Activated CD4-positive, alpha-beta T cell treated with anti-CD3 and anti-CD28 coated beads for 1 hour (primary cell): ENCODE results near the gene MISP3.

Source experiments
- DNase-seq: peaks from one replicate; pipeline ENCODE4 v3.0.0-alpha.2; 2020

The MISP3 gene

DNA sequence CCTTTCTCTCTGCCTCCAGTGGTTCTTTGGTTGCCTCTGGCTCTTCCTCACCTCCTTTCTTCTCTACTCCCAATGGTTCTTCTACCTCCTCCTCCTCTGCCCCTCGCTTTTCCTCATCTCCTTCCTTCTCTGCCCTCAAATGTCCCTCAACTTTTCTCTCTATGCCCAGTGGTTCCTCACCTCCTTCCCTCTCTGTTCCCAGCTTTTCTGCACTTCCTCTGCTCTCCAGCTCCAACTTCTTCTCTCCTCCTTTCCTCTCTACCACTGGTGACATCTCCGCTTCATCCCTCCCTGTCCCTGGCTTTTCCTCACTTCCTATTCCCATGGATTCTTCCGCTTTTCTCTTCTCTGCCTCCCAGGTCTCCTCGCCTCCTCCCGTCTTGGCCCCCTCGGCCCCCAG, 18.5 kb upstream of the MISP3 start:
- DNase-seq, result no peak

DNA sequence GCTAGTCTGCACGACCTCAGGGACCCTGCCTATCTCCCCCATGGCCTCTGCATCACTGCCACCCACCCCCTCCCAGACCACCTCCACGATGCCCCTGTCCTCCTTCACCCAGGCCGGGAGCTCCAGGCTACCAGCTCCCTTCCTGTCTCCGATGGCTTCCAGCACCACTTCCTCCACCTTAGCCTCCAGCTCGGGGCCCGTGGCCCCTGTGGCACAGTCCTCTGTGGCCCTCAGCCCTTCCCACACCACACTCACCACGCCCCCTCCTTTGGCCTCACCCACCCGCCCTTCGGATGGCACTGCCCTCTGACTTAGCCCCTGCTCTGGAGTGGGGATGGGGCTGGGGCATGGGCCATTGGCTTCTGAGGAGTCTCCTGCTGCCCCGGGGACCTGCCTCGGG, 17.9 kb upstream of the MISP3 start:
- no peak for DNase-seq

DNA sequence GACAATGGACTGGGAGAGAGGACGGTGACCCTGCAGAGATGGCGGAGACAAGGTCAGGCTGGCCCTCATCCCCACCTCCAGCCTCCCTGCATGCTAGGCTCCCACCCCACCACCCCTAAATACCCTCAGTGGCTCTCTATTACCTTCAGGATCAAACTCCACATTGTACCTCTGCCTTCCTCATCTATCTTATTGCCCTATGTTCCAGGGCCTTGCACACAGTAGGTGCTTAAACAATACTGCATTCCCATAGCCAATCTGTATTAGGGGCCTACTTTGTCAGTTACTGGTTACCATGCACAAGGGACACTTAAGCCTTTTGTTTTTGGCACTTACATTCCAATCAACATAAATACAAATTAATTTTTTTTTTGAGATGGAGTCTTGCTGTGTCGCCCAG, 17.2 kb upstream of the MISP3 start:
- no peak for DNase-seq

DNA sequence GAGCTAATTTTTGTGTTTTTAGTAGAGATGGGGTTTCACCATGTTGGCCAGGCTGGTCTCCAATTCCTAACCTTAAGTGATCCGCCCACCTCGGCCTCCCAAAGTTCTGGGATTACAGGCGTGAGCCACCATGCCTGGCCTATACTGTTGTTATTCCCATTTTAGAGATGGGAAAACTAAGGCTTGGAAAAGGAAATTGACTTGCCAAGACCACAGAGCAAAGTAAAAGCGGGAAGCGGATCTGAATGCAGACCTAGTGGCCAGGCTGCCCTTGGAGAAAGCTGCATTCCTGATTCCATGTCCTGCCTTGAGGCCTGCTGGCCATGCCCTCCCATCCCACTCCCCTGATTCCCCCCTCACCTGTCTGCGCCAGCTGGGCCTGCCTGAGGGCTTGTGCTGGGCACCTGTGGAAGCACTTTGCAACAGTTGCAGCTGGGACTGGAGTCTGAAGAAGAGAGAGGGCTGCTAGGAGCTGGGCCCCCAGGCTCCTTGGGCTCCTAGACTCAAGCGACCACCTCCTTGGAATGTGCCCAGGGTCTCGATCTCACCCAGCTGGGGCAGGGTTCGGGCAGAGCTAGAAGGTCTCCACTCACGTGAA, 16.4 kb upstream of the MISP3 start:
- no peak for DNase-seq

DNA sequence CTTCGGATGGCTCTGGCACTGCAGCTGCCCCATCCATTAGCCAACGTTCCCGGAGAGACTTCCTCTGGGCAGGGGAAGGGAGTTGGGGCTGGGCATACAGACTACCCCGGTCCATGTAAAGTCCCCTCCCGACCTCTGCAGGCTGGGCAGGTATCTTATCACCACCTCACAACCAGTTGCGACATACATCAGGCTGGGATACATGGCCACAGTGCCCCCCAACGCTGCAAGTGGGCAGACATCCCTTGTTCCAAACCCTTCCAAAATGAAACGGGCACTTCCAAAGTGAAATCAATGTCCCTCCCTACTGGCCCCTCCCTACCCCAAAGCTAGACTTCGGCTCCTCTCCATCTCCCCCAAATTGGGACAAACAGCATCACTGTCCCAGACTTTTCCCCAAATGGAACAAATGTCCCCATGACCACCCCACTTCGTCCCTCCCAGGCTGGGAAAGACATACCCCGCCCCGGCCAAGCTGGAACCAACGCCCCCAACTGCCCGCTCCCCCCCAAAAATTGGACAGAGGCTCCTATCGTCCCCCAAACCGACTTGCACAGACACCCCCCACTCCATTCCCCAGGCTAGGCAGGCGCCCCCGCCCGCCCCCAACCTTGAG, 15.7 kb upstream of the MISP3 start:
- DNase-seq, result no peak

DNA sequence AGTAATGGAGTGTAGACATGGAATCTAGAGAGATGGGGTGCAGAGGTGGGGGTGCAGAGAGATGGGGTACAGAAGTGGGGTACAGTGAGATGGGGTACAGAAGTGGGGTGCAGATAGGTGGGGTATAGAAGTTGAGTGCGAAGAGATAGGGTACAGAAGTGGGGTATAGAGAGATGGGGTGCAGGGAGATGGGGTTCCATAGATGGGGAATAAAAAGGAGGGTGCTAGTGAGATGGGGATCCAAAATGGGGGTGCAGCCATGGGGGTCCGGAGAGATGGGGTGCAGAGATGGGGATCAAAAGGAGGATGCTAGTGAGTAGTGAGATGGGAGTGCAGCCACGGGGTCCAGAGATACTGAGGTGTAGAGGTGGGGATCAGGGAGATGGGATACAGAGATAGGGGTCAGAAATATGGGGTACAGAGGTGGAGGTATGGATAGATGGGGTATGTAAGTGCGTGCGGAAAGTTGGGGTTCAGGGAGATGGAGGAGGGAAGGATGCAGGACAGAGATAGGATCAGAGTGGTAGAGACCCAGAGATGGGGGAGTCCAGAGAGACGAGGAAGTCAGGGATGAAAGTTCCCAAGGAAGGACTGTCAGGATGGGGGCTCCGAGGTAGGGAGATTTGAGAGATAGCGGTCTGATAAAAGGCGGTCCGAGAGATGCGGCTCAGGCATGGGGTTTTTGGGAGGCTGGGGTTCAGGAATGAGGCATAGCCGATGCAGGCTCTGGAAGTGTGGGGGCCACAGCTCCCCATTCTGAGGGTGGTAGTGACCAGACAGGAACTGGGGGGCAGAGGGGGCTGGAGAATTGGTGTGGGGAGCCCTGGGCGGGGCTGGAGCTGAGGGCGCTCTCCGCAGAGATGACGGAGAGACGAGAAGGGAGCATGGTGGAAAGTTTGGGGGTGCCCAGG, 14.1 kb upstream of the MISP3 start:
- no peak for DNase-seq

DNA sequence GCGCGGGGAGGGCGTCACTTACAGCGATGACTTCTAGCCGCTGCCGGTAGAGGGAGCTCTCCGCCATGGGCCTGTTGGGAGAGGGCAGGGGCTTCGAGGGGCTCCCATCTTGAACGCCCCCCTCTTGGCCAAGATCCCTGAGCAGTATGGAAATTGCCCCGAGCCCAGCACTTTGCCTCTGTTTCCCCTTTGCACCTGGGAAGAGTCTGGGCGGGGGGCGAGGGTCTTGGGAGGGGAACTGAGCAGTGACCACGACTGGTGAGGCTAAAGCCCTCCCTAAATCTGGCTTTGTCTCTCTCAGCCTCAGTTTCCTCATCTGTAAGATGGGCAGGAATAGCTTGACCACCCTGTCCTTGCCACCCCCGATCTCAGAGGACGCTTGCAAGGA, 13.5 kb upstream of the MISP3 start:
- DNase-seq, result peak; percentile 43

DNA sequence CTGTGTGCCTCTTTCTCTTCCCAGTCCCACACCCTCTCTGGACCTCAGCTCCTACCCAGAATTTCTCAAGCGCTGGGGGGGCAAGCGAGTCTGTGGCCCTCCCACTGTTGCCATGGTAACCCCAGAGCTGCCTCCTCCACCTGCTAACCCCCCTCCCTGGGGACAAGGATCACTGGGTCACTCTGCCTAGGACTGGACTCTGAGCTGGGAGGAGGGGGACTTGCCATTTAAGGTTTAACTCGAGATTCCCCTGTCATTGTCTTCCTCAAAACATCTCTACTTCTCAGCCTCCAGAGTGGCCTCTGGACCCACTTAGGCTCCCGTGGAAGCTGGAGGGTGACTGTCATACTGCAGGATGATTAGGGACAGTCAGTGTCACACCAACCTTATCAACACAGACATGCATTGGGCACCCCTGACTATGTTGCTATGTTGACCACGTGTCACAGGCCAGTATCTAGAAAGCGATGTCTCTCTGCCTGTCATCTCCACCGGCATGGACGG, 12.9 kb upstream of the MISP3 start:
- DNase-seq, result no peak

DNA sequence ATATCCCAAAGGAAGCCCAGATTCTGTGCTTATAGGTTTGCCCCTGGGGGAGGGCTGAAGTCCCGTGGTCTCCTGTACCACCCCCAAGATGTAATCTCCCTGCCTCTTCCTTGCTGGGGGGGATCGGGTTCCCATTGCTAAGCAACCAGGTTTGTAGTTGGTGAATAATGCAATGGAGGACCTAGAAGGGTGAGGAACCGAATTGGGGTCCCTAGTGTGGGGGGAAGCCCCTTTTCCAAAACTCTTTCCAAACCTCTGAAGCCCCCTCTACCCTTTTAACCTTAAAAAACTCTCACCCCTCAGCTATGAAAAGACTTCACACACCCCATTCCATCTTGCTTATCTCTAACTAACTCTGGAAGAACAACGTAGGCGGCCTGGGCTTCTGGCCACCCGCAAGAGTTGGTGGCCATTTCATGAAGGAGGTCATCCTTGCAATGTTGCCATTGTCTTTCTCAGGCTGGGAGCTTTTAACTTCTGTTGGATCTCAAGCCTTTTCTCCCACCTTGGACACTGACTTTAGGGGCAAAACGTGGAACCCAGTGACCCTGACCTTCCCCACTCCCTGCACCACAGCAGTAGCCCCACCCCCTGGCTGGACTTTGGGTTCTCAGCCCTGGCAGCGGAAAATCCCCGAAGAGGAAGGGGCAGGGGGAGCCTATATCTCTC, 11.4 kb upstream of the MISP3 start:
- no peak for DNase-seq

DNA sequence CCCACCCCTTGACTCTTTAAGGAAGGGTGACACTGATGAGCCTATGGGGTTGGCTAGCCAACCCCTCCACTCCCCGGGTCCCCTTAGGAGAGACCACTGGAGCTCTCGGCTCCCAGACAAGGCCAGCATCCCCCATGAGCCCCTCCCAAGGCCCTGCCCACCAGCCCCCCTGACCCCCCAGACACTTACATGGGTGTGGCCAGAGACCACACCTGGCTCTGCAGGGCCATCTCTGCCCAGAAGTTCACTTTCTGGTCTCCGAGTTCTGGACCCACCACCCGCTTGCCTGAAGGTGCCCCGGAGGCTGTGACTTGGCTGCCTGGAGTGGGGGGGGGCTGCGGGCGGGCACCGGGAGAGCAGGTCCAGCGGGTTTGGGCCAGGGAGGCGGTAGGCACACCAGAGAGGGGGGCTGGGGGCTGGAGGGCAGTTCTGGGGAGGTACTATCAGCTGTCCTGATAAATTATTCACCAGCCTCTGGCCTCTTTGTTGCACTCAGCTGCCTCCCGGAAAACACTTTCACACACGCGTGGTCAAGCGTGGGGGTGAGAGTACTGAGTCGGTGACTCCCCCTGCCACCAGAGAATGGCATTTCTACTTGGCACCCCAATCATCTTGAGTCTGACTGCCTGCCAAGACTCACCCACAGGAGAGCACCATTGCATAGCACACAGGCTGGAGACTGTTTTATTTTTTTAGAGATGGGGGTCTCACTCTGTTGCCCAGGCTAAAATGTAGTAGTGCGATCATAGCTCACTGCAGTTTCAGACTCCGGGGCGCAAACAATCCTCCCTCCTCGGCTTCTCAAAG, 10.6 kb upstream of the MISP3 start, which contains the start of gene PALM3:
Gene PALM3 (minus strand): TSS at position 326 of the 807 bp plus-strand sequence. CDS start 96 bp downstream, at position 230.
- DNase-seq, result no peak

DNA sequence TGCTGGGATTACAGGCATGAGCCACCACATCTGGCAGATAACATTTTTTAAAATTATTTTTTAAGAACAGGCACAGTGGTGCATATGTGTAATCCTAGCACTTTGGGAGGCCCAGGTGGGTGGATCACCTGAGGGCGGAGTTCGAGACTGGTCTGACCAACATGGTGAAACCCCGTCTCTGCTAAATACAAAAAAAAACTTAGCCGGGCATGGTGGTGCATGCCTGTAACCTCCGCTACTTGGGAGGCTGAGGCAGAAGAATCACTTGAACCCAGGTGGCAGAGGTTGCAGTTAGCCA, 10.1 kb upstream of the MISP3 start:
- no peak for DNase-seq

DNA sequence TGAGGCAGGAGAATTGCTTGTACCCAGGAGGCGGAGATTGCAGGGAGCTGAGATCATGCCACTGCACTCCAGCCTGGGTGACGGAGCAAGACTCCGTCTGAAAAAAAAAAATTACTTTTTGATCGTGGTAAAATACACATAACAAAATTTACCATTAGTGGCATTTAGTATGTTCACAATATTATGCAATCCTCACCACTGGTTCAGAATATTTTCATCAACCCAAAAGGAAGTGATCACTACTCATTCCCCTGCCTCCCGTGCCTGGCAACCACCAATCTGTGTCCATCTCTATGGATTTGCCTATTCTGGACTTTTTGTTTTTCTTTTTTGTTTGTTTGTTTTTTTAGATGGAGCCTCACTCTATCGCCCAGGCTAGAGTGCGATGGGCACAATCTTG, 9.5 kb upstream of the MISP3 start:
- DNase-seq, result no peak

DNA sequence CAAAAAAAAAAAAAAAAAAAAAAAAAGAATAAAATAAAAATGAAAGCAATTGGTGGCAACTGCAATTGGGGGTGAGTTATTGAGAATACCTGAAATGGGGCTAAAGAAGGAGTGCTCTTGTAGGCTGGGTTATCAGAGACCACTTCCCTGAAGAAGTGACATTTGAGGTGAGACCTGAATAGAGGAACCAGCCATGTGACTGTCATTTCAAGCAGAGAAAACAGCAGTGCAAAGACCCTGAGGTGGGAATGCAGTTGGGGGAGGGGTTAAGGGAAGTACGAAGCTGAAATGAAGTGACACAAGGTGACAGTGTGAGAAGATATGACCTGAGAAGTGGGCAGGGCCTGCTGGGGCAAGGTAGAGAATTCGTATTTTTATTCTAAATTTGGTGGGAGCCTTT, 6.5 kb upstream of the MISP3 start:
- DNase-seq, result no peak

DNA sequence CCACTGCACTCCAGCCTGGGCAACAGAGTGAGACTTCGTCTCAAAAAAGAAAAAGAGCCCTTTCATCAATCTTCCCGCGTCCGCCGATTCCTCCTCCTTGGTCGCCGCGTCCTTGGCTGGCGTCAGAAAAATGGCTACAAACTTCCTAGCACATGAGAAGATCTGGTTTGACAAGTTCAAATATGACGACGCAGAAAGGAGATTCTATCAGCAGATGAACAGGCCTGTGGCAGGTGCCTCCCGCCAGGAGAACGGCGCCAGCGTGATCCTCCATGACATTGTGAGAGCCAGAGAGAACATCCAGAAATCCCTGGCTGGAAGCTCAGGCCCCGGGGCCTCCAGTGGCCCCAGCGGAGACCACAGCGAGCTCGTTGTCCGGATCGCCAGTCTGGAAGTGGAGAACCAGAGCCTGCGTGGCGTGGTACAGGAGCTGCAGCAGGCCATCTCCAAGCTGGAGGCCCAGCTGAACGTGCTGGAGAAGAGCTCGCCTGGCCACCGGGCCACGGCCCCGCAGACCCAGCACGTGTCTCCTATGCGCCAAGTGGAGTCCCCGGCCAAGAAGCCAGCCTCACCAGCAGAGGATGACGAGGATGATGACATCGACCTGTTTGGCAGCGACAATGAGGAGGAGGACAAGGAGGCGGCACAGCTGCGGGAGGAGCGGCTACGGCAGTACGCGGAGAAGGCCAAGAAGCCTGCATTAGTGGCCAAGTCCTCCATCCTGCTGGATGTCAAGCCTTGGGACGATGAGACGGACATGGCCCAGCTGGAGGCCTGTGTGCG, 2.1 kb upstream of the MISP3 start:
- DNase-seq, result no peak

DNA sequence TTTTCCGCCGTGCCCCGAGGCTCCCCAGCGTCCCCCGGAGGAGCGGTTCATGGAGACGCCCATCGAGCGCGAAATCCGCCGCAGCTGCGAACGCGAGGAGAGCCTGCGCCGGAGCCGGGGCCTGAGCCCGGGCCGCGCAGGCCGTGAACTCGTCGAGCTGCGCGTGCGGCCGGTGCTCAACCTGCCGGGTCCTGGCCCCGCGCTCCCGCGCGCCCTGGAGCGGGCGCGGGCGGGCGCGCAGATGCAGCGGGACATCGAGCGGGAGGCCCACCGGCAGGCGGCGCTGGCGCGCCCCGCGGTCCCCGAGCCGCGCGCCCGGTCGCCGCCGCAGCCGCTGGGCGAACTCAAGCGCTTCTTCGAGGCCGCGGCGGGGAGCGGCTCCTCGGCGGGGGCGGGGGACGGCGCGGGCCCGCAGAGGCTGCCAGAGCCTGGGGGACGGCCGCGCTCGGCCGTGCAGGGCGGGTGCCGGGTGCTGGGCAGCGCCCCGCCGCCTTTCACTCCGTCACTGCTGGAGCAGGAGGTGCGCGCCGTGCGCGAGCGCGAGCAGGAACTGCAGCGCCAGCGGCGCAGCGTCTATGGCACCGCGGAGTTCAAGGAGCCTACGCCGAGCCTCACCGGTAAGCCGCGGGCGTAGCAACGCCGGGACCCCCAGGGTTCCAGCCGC, 807 bp downstream of the MISP3 start:
- peak; percentile 63 for DNase-seq

DNA sequence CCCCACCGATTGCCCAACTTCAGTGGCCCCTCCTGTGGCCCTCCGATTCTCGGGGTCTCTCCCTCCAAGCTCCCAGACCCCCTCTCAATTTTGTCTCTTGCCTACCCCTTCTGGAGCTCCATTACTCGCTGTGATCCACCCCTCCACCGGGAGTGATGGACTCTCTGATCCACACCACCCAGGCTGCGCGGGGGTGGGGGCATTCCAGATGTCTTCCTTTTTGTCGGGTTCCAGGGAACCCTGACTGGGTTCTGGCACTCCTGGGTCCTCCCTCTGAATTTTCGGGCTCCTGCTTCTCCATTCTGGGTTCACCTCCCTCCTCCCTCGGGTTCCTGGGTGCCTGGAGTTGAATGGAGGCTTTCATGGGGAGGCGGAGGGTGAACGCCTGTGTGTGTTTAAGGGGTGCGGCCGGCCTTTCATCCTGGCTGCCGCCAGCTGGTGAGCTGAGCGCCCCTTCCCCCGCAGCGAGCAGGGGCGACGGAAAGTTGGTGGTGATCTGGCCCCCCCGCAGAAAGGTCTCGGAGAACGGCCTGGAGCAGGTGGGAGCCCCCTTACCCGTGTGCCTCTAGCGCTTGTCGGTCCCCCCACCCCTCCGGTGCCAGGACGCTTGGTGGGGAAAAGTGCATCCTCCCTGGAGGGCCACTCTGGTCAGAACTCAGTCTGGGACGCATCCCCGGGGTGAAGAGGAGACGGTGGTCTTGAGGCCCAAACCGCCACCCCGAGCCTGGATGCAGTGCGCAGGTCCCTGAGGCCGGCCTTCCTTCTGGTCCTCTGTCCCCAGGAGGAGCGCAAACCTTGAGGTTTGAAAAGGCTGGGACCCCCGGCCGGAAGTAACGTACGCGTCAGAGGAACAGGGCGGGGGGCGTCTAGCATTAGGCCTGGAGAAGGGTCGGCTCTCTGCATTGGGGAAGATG, 1.6 kb downstream of the MISP3 start:
- no peak for DNase-seq

DNA sequence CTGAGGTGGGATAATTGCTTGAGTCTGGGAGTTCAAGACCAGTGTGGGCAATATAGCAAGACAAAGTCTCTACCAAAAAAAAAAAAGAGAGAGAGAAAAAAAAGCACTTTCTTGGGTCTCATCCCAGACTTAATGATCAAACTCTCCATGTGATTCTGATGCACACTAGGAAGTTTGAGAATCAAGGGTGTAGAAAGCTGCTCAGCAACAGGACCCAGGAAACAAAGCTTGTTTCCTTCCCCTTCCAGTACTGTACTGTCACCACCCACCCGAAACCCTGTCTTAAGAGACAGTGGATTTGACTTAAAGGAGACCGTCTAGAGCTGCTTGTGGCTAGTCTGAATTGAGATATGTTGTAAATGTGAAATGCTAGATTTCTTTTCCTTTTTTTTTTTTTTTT, 5.8 kb downstream of the MISP3 start:
- DNase-seq, result no peak

DNA sequence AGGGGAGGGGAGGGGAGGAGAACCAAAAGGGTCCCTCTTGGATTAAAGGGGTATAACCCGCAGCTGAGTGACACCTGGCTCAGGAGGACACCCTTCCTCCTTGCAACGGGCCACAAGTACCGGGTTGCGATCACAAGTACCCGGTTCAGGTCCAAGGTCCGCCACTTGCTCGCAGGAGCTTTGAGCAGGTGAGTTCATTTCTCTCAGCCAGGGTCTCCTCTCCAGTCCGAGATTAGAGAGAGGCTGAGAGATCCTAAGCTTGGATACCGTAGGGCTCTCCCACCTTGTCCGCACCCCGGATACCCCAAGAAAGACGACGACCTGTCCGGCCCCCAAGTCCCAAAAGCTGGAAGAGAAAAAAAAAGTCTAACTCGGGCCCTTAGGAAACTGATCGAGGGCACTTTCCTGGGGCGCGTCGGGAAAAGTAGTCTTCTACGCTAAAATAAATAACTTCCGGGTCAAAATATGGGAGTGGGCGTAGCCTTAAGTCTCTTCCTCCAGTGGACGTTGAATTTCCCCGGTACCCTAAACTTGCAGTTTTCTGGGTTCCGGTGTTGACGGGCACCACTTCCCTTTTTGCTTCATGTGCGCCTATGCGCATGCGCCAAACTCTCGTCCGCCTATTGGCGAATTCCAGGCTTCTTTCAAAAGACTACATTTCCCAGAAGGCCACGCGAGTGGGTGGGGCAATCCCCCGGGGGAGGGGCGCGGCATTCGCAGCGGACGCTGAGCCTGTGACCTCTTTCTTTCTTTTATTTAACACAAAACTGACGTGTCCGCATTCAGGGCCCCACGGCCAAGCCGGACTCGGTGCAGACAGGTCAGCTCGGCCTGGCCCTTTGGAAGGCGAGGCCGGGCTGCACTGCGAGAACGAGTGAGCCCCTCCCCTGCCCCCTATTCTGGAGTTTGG, 8.6 kb downstream of the MISP3 start:
- DNase-seq, result peak; percentile 99
